ENCODE measurements around the gene FER1L5. TPM values are rescaled to one million over a fixed set of nuclear protein-coding genes. Genes with fewer than 3 reads are reported as not detected.

Gene FER1L5
- total RNA-seq, 4 donors from 2014 or later: not detected

DNA sequence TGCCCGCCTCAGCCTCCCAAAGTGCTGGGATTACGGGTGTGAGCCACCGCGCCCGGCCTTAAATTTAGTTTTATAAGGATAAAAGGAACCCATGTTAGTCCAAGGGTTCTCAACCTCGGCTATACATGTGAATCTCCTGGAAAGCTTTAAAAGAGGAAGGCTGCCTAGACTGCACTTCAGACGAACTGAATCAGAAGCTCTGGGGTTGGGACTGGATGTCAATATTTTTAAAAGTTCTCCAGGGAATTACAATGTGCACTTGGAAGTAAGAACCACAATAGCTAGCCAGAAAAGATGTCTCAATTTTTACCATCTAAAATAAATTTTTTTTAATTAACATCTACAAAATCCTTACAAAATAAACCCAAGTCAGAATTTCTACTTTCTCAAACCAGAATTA is 87.2 kb downstream of the FER1L5 start:
- no peaks in the 10 kb centered on the region for H3K9me3 ChIP-seq
- in situ Hi-C loops (cut with MboI; ENCODE audit: low sequenced_read_pairs in 4 of 4): no loop called here
- DNase-seq: no peak
- no peak for ATAC-seq
- H3K27ac ChIP-seq: peak overlapping the region in 1 of 4 donors; percentile 7
- no peak overlapping the region for H3K4me3 ChIP-seq
- intact Hi-C loops (cut with DNase I; ENCODE audit: low total_unique reads): no loop called here
- no peak for TF ChIP-seq POLR2A (IDR thresholded peaks at IDR 0.05)
- no peak for TF ChIP-seq CTCF (IDR thresholded peaks at IDR 0.05 in 4 of 5, conservative IDR thresholded peaks at IDR 0.05 in 1 of 5)
- H3K36me3 ChIP-seq: peaks cover 0 to 84% of the 10 kb centered on the region in 2 donors
- no peaks in the 10 kb centered on the region for H3K27me3 ChIP-seq
- H3K4me1 ChIP-seq: peaks cover 0 to 4% of the 10 kb centered on the region in 2 donors

GRCh38 chr2:96730212-96730611 is 87.6 kb downstream of the FER1L5 start:
- Histone ChIP-seq H3K4me3 (no peak overlapping the region), H3K36me3 (peaks cover 0 to 84% of the 10 kb centered on the region in 2 donors), H3K9me3 (no peaks in the 10 kb centered on the region), H3K27ac (peak overlapping the region in 1 of 4 donors; percentile 7), H3K27me3 (no peaks in the 10 kb centered on the region), H3K4me1 (peaks cover 0 to 7% of the 10 kb centered on the region in 2 donors)
- in situ Hi-C loops (cut with MboI; ENCODE audit: low sequenced_read_pairs in 4 of 4) (no loop called here), intact Hi-C loops (cut with DNase I; ENCODE audit: low total_unique reads) (no loop called here)
- TF ChIP-seq CTCF (IDR thresholded peaks at IDR 0.05 in 4 of 5, conservative IDR thresholded peaks at IDR 0.05 in 1 of 5) (no peak), POLR2A (IDR thresholded peaks at IDR 0.05) (no peak)
- ATAC-seq (no peak), DNase-seq (no peak)

GRCh38 chr2:96733931-96734330 is 91.4 kb downstream of the FER1L5 start:
- Histone ChIP-seq H3K27ac (no peak overlapping the region), H3K9me3 (no peaks in the 10 kb centered on the region), H3K27me3 (no peaks in the 10 kb centered on the region), H3K36me3 (peaks cover 0 to 71% of the 10 kb centered on the region in 2 donors), H3K4me1 (peaks cover 11 to 14% of the 10 kb centered on the region in 2 donors), H3K4me3 (no peak overlapping the region)
- intact Hi-C loops (cut with DNase I; ENCODE audit: low total_unique reads): no loop called here
- in situ Hi-C loops (cut with MboI; ENCODE audit: low sequenced_read_pairs in 4 of 4): no loop called here
- no peak for DNase-seq
- no peak for ATAC-seq
- no peak for TF ChIP-seq CTCF (IDR thresholded peaks at IDR 0.05 in 4 of 5, conservative IDR thresholded peaks at IDR 0.05 in 1 of 5)

DNA sequence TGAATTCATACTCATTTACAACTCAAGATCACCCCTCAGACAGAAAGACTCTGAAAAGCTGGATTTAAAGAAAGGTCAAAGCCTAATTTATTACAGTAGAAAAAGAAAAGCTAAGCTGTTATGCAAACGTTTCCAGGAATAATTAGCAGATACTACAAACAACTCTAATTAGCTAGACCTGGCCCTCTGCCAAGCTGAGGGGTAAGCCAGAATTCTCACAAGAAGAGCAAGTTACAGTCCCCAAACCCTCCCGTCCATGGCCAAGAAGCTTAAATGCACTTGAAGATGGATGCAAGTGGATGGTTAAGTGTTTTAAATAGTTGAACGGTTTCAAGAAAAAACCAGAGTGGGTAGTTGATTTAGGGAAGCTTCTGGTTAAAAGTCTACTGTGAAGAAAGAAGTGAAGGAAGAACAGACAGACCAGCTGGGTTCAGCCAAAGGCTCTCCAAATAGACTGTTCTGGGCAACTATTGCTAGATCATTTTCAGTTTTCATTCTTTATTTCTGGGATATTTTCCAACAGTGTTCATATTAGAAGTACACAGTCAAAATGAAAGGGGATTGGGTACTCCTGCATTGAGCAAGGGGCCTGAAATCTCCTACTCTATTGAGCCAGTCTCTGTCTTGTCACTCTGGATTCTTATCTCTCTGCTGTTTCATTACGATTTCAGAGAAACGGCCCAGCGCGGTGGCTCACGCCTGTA is 92.5 kb downstream of the FER1L5 start:
- Histone ChIP-seq H3K9me3 (no peaks in the 10 kb centered on the region), H3K36me3 (peaks cover 0 to 60% of the 10 kb centered on the region in 2 donors), H3K4me1 (peaks cover 15 to 17% of the 10 kb centered on the region in 2 donors), H3K4me3 (no peak overlapping the region), H3K27ac (no peak overlapping the region), H3K27me3 (no peaks in the 10 kb centered on the region)
- intact Hi-C loops (cut with DNase I; ENCODE audit: low total_unique reads): no loop called here
- DNase-seq (no peak), ATAC-seq (no peak)
- TF ChIP-seq CTCF (IDR thresholded peaks at IDR 0.05 in 4 of 5, conservative IDR thresholded peaks at IDR 0.05 in 1 of 5) (no peak), POLR2A (IDR thresholded peaks at IDR 0.05) (no peak)
- in situ Hi-C loops (cut with MboI; ENCODE audit: low sequenced_read_pairs in 4 of 4): no loop called here

GRCh38 chr2:96737251-96737650 is 94.7 kb downstream of the FER1L5 start:
- ATAC-seq (no peak), DNase-seq (no peak)
- intact Hi-C loops (cut with DNase I; ENCODE audit: low total_unique reads): no loop called here
- Histone ChIP-seq H3K27me3 (no peaks in the 10 kb centered on the region), H3K27ac (no peak overlapping the region), H3K4me3 (no peak overlapping the region), H3K36me3 (peaks cover 0 to 37% of the 10 kb centered on the region in 2 donors), H3K4me1 (peaks cover 15 to 18% of the 10 kb centered on the region in 2 donors), H3K9me3 (no peaks in the 10 kb centered on the region)
- in situ Hi-C loops (cut with MboI; ENCODE audit: low sequenced_read_pairs in 4 of 4): no loop called here
- TF ChIP-seq POLR2A (IDR thresholded peaks at IDR 0.05): no peak
- no peak for TF ChIP-seq CTCF (IDR thresholded peaks at IDR 0.05 in 4 of 5, conservative IDR thresholded peaks at IDR 0.05 in 1 of 5)
